Naive B cell (primary cell): ENCODE data around the gene PIK3AP1. TPM values are rescaled to one million over a fixed set of nuclear protein-coding genes. Genes with fewer than 3 reads are reported as not detected.
A peak's percentile ranks its signal among the peaks of the same experiment; 100 is the strongest.

Experiments used
- ATAC-seq, 2 donors: fragments of 150-1000 bp; cut with Tn5 transposase; 2 replicates each; pipeline ENCODE4 v1.10.0; 2021; ENCODE audit warnings: low read depth in 2 of 2, mild to moderate bottlenecking in 2 of 2, moderate library complexity in 2 of 2
- DNase-seq: peaks from one replicate; pipeline ENCODE4 v3.0.0; 2022
- H3K27ac Mint-ChIP-seq, 6 donors: one replicate each; pipeline ENCODE4 v1.8.0; 2020 to 2022; ENCODE audit warnings: mild to moderate bottlenecking in 6 of 6, mixed read lengths in 6 of 6, moderate library complexity in 5 of 6, inconsistent platforms in 2 of 6
- H3K27me3 Mint-ChIP-seq, 3 donors: one replicate each; pipeline ENCODE4 v1.8.0; 2021 to 2022; ENCODE audit warnings: mixed read lengths in 3 of 3, mild to moderate bottlenecking in 1 of 3
- H3K36me3 Mint-ChIP-seq, 2 donors: one replicate each; pipeline ENCODE4 v1.8.0; 2020 to 2022; ENCODE audit warnings: mixed read lengths in 2 of 2, inconsistent platforms in 1 of 2, mild to moderate bottlenecking in 1 of 2
- H3K4me1 Mint-ChIP-seq, 3 donors: one replicate each; pipeline ENCODE4 v1.8.0; 2020 to 2022; ENCODE audit warnings: mixed read lengths in 3 of 3, inconsistent platforms in 1 of 3, mild to moderate bottlenecking in 1 of 3, moderate library complexity in 1 of 3
- H3K4me3 Mint-ChIP-seq, 8 donors: one replicate each; pipeline ENCODE4 v1.8.0; 2020 to 2022; ENCODE audit warnings: mild to moderate bottlenecking in 8 of 8, mixed read lengths in 8 of 8, moderate library complexity in 8 of 8, inconsistent platforms in 2 of 8
- H3K9me3 Mint-ChIP-seq, 7 donors: one replicate each; pipeline ENCODE4 v1.8.0; 2020 to 2022; ENCODE audit warnings: mixed read lengths in 7 of 7, mild to moderate bottlenecking in 5 of 7, inconsistent platforms in 2 of 7, moderate library complexity in 1 of 7
- polyA plus RNA-seq, 6 donors: library from polyadenylated mRNA; unstranded; fragments of 300-500 nt; fragmentation: Illumina TruSeq; gene quantifications; one replicate each; pipeline ENCODE4 v1.2.3, GENCODE V29; 2021; ENCODE audit warnings: low read depth in 6 of 6

Gene PIK3AP1
- polyA plus RNA-seq, 6 donors from 2014 or later = 153 to 247 (median 170) TPM

GRCh38 chr10:96658844-96659243, 61.5 kb downstream of the PIK3AP1 start:
- ATAC-seq (no peak), DNase-seq (no peak)
- Mint-ChIP-seq H3K4me1 (peaks cover 62 to 81% (median 81%) of the 10 kb centered on the region in 3 donors), H3K27ac (peak overlapping the region; percentile 44 to 89 (median 72)), H3K4me3 (peak overlapping the region in 5 of 8 donors; percentile 57 to 76 (median 64)), H3K27me3 (no peaks in the 10 kb centered on the region), H3K36me3 (peaks cover 19 to 39% of the 10 kb centered on the region in 2 donors), H3K9me3 (peaks cover 0 to 4% (median 0%) of the 10 kb centered on the region in 7 donors)

- DNase-seq (no peak), ATAC-seq (no peak)
- H3K27me3 Mint-ChIP-seq = no peaks in the 10 kb centered on the region
- H3K9me3 Mint-ChIP-seq = peaks cover 0 to 4% (median 0%) of the 10 kb centered on the region in 7 donors
- peaks cover 19 to 39% of the 10 kb centered on the region in 2 donors for H3K36me3 Mint-ChIP-seq
- peaks cover 62 to 86% (median 84%) of the 10 kb centered on the region in 3 donors for H3K4me1 Mint-ChIP-seq
- peak overlapping the region in 5 of 8 donors; percentile 39 to 78 (median 60) for H3K4me3 Mint-ChIP-seq
- peak overlapping the region in 4 of 6 donors; percentile 54 to 86 (median 70) for H3K27ac Mint-ChIP-seq
Observed at GRCh38 chr10:96657385-96657784, 62.9 kb downstream of the PIK3AP1 start.

- H3K36me3 Mint-ChIP-seq = peaks cover 24 to 45% of the 10 kb centered on the region in 2 donors
- peak overlapping the region in 4 of 8 donors; percentile 33 to 75 (median 52) for H3K4me3 Mint-ChIP-seq
- peak overlapping the region; percentile 1 to 91 (median 64) for H3K27ac Mint-ChIP-seq
- no peak for DNase-seq
- peaks cover 67 to 91% (median 89%) of the 10 kb centered on the region in 3 donors for H3K4me1 Mint-ChIP-seq
- no peak for ATAC-seq
- H3K27me3 Mint-ChIP-seq = no peaks in the 10 kb centered on the region
- peaks cover 0 to 5% (median 0%) of the 10 kb centered on the region in 7 donors for H3K9me3 Mint-ChIP-seq
Observed at GRCh38 chr10:96656839-96657238, 63.5 kb downstream of the PIK3AP1 start.

GRCh38 chr10:96656198-96656577, 64.1 kb downstream of the PIK3AP1 start:
- Mint-ChIP-seq H3K9me3 (peaks cover 0 to 5% (median 0%) of the 10 kb centered on the region in 7 donors), H3K27me3 (no peaks in the 10 kb centered on the region), H3K4me3 (peak overlapping the region in 3 of 8 donors; percentile 30 to 39 (median 33)), H3K27ac (peak overlapping the region in 4 of 6 donors; percentile 4 to 78 (median 54)), H3K4me1 (peaks cover 66 to 92% (median 89%) of the 10 kb centered on the region in 3 donors), H3K36me3 (peaks cover 27 to 43% of the 10 kb centered on the region in 2 donors)
- no peak for DNase-seq
- no peak for ATAC-seq

GRCh38 chr10:96655461-96656197, 64.7 kb downstream of the PIK3AP1 start:
- H3K9me3 Mint-ChIP-seq = peaks cover 0 to 5% (median 0%) of the 10 kb centered on the region in 7 donors
- H3K27ac Mint-ChIP-seq = peak overlapping the region in 4 of 6 donors; percentile 69 to 91 (median 74)
- peaks cover 68 to 92% (median 89%) of the 10 kb centered on the region in 3 donors for H3K4me1 Mint-ChIP-seq
- no peak for ATAC-seq
- H3K27me3 Mint-ChIP-seq = no peaks in the 10 kb centered on the region
- no peak for DNase-seq
- peak overlapping the region in 3 of 8 donors; percentile 7 to 38 (median 24) for H3K4me3 Mint-ChIP-seq
- peaks cover 28 to 43% of the 10 kb centered on the region in 2 donors for H3K36me3 Mint-ChIP-seq

GRCh38 chr10:96651998-96652431, 68.3 kb downstream of the PIK3AP1 start:
- peaks cover 67 to 81% (median 77%) of the 10 kb centered on the region in 3 donors for H3K4me1 Mint-ChIP-seq
- no peaks in the 10 kb centered on the region for H3K27me3 Mint-ChIP-seq
- H3K27ac Mint-ChIP-seq = peak overlapping the region; percentile 91 to 99 (median 99)
- peaks cover 0 to 5% (median 0%) of the 10 kb centered on the region in 7 donors for H3K9me3 Mint-ChIP-seq
- H3K36me3 Mint-ChIP-seq = peaks cover 47 to 56% of the 10 kb centered on the region in 2 donors
- ATAC-seq (peak; percentile 98 to 99), DNase-seq (peak; percentile 83)
- H3K4me3 Mint-ChIP-seq = peak overlapping the region; percentile 19 to 90 (median 86)

GRCh38 chr10:96650958-96651357, 69.4 kb downstream of the PIK3AP1 start:
- no peak for DNase-seq
- H3K4me3 Mint-ChIP-seq = peak overlapping the region in 4 of 8 donors; percentile 38 to 90 (median 64)
- ATAC-seq = no peak
- no peaks in the 10 kb centered on the region for H3K27me3 Mint-ChIP-seq
- H3K27ac Mint-ChIP-seq = peak overlapping the region in 5 of 6 donors; percentile 69 to 99 (median 99)
- peaks cover 67 to 81% (median 76%) of the 10 kb centered on the region in 3 donors for H3K4me1 Mint-ChIP-seq
- H3K9me3 Mint-ChIP-seq = peaks cover 0 to 5% (median 0%) of the 10 kb centered on the region in 7 donors
- peaks cover 51 to 52% of the 10 kb centered on the region in 2 donors for H3K36me3 Mint-ChIP-seq

GRCh38 chr10:96648297-96648696, 72.0 kb downstream of the PIK3AP1 start:
- ATAC-seq = no peak

GRCh38 chr10:96647466-96647865, 72.8 kb downstream of the PIK3AP1 start:
- Mint-ChIP-seq H3K4me3 (peak overlapping the region in 1 of 8 donors; percentile 19), H3K36me3 (peaks cover 44 to 45% of the 10 kb centered on the region in 2 donors), H3K27ac (peak overlapping the region; percentile 78 to 97 (median 89)), H3K9me3 (peaks cover 0 to 2% (median 0%) of the 10 kb centered on the region in 7 donors), H3K27me3 (no peaks in the 10 kb centered on the region), H3K4me1 (peaks cover 58 to 79% (median 66%) of the 10 kb centered on the region in 3 donors)
- DNase-seq (no peak), ATAC-seq (no peak)

More at GRCh38 chr10:96648297-96648696, 72.0 kb downstream of the PIK3AP1 start:
- peaks cover 0 to 2% (median 0%) of the 10 kb centered on the region in 7 donors for H3K9me3 Mint-ChIP-seq
- no peaks in the 10 kb centered on the region for H3K27me3 Mint-ChIP-seq
- peaks cover 63 to 81% (median 64%) of the 10 kb centered on the region in 3 donors for H3K4me1 Mint-ChIP-seq
- H3K4me3 Mint-ChIP-seq = peak overlapping the region in 1 of 8 donors; percentile 47
- peak overlapping the region in 4 of 6 donors; percentile 74 to 93 (median 84) for H3K27ac Mint-ChIP-seq
- H3K36me3 Mint-ChIP-seq = peaks cover 44 to 45% of the 10 kb centered on the region in 2 donors
- DNase-seq = no peak

- DNase-seq (no peak), ATAC-seq (no peak)
- H3K27me3 Mint-ChIP-seq = no peaks in the 10 kb centered on the region
- peaks cover 51 to 79% (median 61%) of the 10 kb centered on the region in 3 donors for H3K4me1 Mint-ChIP-seq
- peak overlapping the region; percentile 4 to 98 (median 90) for H3K27ac Mint-ChIP-seq
- peak overlapping the region in 1 of 8 donors; percentile 16 for H3K4me3 Mint-ChIP-seq
- H3K36me3 Mint-ChIP-seq = peaks cover 37 to 40% of the 10 kb centered on the region in 2 donors
- no peaks in the 10 kb centered on the region for H3K9me3 Mint-ChIP-seq
Observed at GRCh38 chr10:96646751-96647166, 73.6 kb downstream of the PIK3AP1 start.

GRCh38 chr10:96646301-96646700, 74.0 kb downstream of the PIK3AP1 start:
- Mint-ChIP-seq H3K4me3 (peak overlapping the region in 1 of 8 donors; percentile 79), H3K4me1 (peaks cover 47 to 77% (median 57%) of the 10 kb centered on the region in 3 donors), H3K27ac (peak overlapping the region; percentile 71 to 98 (median 96)), H3K9me3 (no peaks in the 10 kb centered on the region), H3K27me3 (no peaks in the 10 kb centered on the region), H3K36me3 (peaks cover 35 to 37% of the 10 kb centered on the region in 2 donors)
- DNase-seq = no peak
- no peak for ATAC-seq

- DNase-seq = peak; percentile 77
- H3K4me3 Mint-ChIP-seq = peak overlapping the region in 7 of 8 donors; percentile 18 to 79 (median 56)
- ATAC-seq = peak; percentile 87 to 92
- no peaks in the 10 kb centered on the region for H3K9me3 Mint-ChIP-seq
- no peaks in the 10 kb centered on the region for H3K27me3 Mint-ChIP-seq
- H3K36me3 Mint-ChIP-seq = peaks cover 28 to 33% of the 10 kb centered on the region in 2 donors
- H3K4me1 Mint-ChIP-seq = peaks cover 36 to 73% (median 50%) of the 10 kb centered on the region in 3 donors
- peak overlapping the region; percentile 86 to 98 (median 96) for H3K27ac Mint-ChIP-seq
Observed at GRCh38 chr10:96645191-96645721, 75.1 kb downstream of the PIK3AP1 start.

GRCh38 chr10:96643920-96644319, 76.4 kb downstream of the PIK3AP1 start:
- peaks cover 40 to 77% (median 54%) of the 10 kb centered on the region in 3 donors for H3K4me1 Mint-ChIP-seq
- no peaks in the 10 kb centered on the region for H3K9me3 Mint-ChIP-seq
- peak overlapping the region in 3 of 6 donors; percentile 80 to 86 (median 81) for H3K27ac Mint-ChIP-seq
- H3K36me3 Mint-ChIP-seq = peaks cover 28 to 32% of the 10 kb centered on the region in 2 donors
- no peak for DNase-seq
- no peak overlapping the region for H3K4me3 Mint-ChIP-seq
- ATAC-seq = no peak
- H3K27me3 Mint-ChIP-seq = no peaks in the 10 kb centered on the region
